SK-N-SH (cell line): ENCODE data around the gene AFF3. TPM values are rescaled to one million over a fixed set of nuclear protein-coding genes. Genes with fewer than 3 reads are reported as not detected.

Source experiments
- CTCF ChIA-PET: fragments of 300-600, 350-600 bp; formaldehyde crosslinking; extraction: SDS; loops from one replicate; lab custom pipeline; 2021; lab: Yijun Ruan, JAX
- POLR2A ChIA-PET: fragments of 350-600 bp; sonication (Branson Sonifier 250); formaldehyde crosslinking; extraction: SDS; loops from one replicate; lab custom pipeline; 2020; ENCODE audit warnings: antibody characterized with exemption, inconsistent platforms; lab: Yijun Ruan, JAX
- DNase-seq: peaks from one replicate; pipeline ENCODE4 v3.0.0; 2012
- H2AFZ ChIP-seq: fragments of 200-600 bp; sonication (generic); 2 replicates; pipeline ENCODE4 v1.8.1; 2016; ENCODE audit warnings: antibody characterized with exemption, mild to moderate bottlenecking, low read depth
- H3F3A ChIP-seq: fragments of 200-600 bp; sonication (generic); replicated peaks from 2 replicates; pipeline ENCODE3; 2016; ENCODE audit warnings: antibody characterized with exemption, mild to moderate bottlenecking; ENCODE audit not compliant: insufficient read depth
- H3K27ac ChIP-seq, 2 experiments: fragments of 200-500 bp in 1 of 2; fragments of 200-600 bp in 1 of 2; sonication (Bioruptor generic) in 1 of 2; sonication (generic), shearing (Covaris generic) in 1 of 2; 2 replicates each; pipeline versions ENCODE4 v1.5.1 to v1.6.1; 2014 to 2016; ENCODE audit warnings: low read depth in 2 of 2, inconsistent platforms in 1 of 2, low read length in 1 of 2, mild to moderate bottlenecking in 1 of 2, mixed read lengths in 1 of 2
- H3K27me3 ChIP-seq: fragments of 200-600 bp; sonication (generic), shearing (Covaris generic); 2 replicates; pipeline ENCODE4 v1.6.1; 2016; ENCODE audit warnings: mixed run types; ENCODE audit not compliant: insufficient read depth
- H3K36me3 ChIP-seq, 2 experiments: fragments of 200-500 bp in 1 of 2; fragments of 200-600 bp in 1 of 2; sonication (Bioruptor generic) in 1 of 2; sonication (generic) in 1 of 2; replicated peaks in 1 of 2; 2 replicates each; pipeline versions ENCODE3 to v1.5.1; 2014 to 2016; ENCODE audit warnings: low read length in 1 of 2, mild to moderate bottlenecking in 1 of 2; ENCODE audit not compliant: insufficient read depth in 2 of 2, control insufficient read depth in 1 of 2
- H3K4me1 ChIP-seq, 2 experiments: fragments of 200-500 bp in 1 of 2; fragments of 200-600 bp in 1 of 2; sonication (Bioruptor generic) in 1 of 2; sonication (generic), shearing (Covaris generic) in 1 of 2; 2 replicates each; pipeline versions ENCODE4 v1.5.1 to v1.6.1; 2014 to 2016; ENCODE audit warnings: low read depth in 1 of 2, low read length in 1 of 2, mixed run types in 1 of 2; ENCODE audit not compliant: insufficient read depth in 2 of 2, control insufficient read depth in 1 of 2
- H3K4me2 ChIP-seq: fragments of 200-600 bp; sonication (generic), shearing (Covaris generic); 2 replicates; pipeline ENCODE4 v1.6.1; 2017; ENCODE audit warnings: mixed run types
- H3K4me3 ChIP-seq, 2 experiments: fragments of 200-500 bp in 1 of 2; fragments of 200-600 bp in 1 of 2; sonication (Bioruptor generic) in 1 of 2; sonication (generic), shearing (Covaris generic) in 1 of 2; 2 replicates each; pipeline versions ENCODE4 v1.5.1 to v1.8.1; 2014 to 2016; ENCODE audit warnings: low read depth in 2 of 2, inconsistent platforms in 1 of 2, low read length in 1 of 2, mild to moderate bottlenecking in 1 of 2, mixed read lengths in 1 of 2, moderate library complexity in 1 of 2
- H3K79me2 ChIP-seq: fragments of 200-600 bp; sonication (generic); 2 replicates; pipeline ENCODE4 v1.8.1; 2017; ENCODE audit warnings: mild to moderate bottlenecking; ENCODE audit not compliant: insufficient read depth
- H3K9ac ChIP-seq: fragments of 200-600 bp; sonication (generic); 2 replicates; pipeline ENCODE4 v1.6.1; 2017; ENCODE audit warnings: mixed run types
- H3K9me2 ChIP-seq: fragments of 200-600 bp; sonication (generic); 2 replicates; pipeline ENCODE4 v1.6.1; 2017; ENCODE audit warnings: mixed run types
- H3K9me3 ChIP-seq: fragments of 200-600 bp; sonication (generic); 2 replicates; pipeline ENCODE4 v1.6.1; 2017; ENCODE audit warnings: mixed run types, mild to moderate bottlenecking, moderate library complexity
- H4K20me1 ChIP-seq: fragments of 200-600 bp; sonication (generic); 2 replicates; pipeline ENCODE4 v1.6.1; 2017; ENCODE audit warnings: mild to moderate bottlenecking, mixed run types; ENCODE audit not compliant: insufficient read depth
- CHD2 ChIP-seq: fragments of 150-350 bp; IDR thresholded peaks from 2 replicates; pipeline ENCODE4 v1.6.1; 2018; ENCODE audit warnings: low read length; ENCODE audit not compliant: partially characterized antibody
- FOXM1 ChIP-seq: IDR thresholded peaks from 2 replicates; pipeline ENCODE4 v1.4.0; 2012; ENCODE audit warnings: low read depth, mild to moderate bottlenecking
- GABPA ChIP-seq: IDR thresholded peaks from 2 replicates; pipeline ENCODE4 v1.4.0; 2012; ENCODE audit warnings: low read depth, mild to moderate bottlenecking
- GATA2 ChIP-seq: sonication (generic); formaldehyde crosslinking; IDR thresholded peaks from 2 replicates; pipeline ENCODE4 v1.5.0; 2020; ENCODE audit warnings: mild to moderate bottlenecking, missing genetic modification reagents
- JUND ChIP-seq: IDR thresholded peaks from 2 replicates; pipeline ENCODE4 v1.4.0; 2012
- MEF2A ChIP-seq: IDR thresholded peaks from 2 replicates; pipeline ENCODE4 v1.4.0; 2012; ENCODE audit warnings: low read depth, borderline replicate concordance
- MXI1 ChIP-seq: IDR thresholded peaks from 2 replicates; pipeline ENCODE4 v1.6.1; 2012; ENCODE audit warnings: mild to moderate bottlenecking, low read depth, low read length, improper control_type of control experiment
- PBX3 ChIP-seq: IDR thresholded peaks from 2 replicates; pipeline ENCODE4; 2012
- POLR2AphosphoS5 ChIP-seq: IDR thresholded peaks from 2 replicates; pipeline ENCODE4 v1.6.1; 2012; ENCODE audit warnings: low read depth, low read length
- RAD21 ChIP-seq: IDR thresholded peaks from 2 replicates; pipeline ENCODE4 v1.6.1; 2012; ENCODE audit warnings: mild to moderate bottlenecking, low read length
- RFX5 ChIP-seq: IDR thresholded peaks from 2 replicates; pipeline ENCODE4 v1.6.1; 2012; ENCODE audit warnings: mild to moderate bottlenecking, improper control_type of control experiment, low read length
- SIN3A ChIP-seq: IDR thresholded peaks from 2 replicates; pipeline ENCODE4 v1.6.1; 2012; ENCODE audit warnings: low read depth, mild to moderate bottlenecking, low read length, moderate library complexity, borderline replicate concordance
- WGBS: methylation state at CpG from one replicate; pipeline ENCODE4 v1.1.6; 2017; ENCODE audit warnings: low lambda C conversion rate; 5-methylcytosine and 5-hydroxymethylcytosine counted together
- polyA plus RNA-seq, 3 experiments: library from polyadenylated mRNA; depleted of rRNA; stranded (reverse); fragments of >200 nt; gene quantifications; 2 replicates each; pipeline ENCODE4 v1.2.3, GENCODE V29; 2012

The AFF3 gene
- polyA plus RNA-seq, 1 of the 3 experiments (the other 2 are of a cell fraction), result 0.36 TPM

- ChIA-PET POLR2A (interaction anchor here (0.7 kb wide), 1 partner anchor 122 kb away, joined by 3 read pairs; no protein-coding TSS in a partner anchor), CTCF (interaction anchor here (1.3 kb wide), 1 partner anchor 26 kb away, joined by 3 read pairs; no protein-coding TSS in a partner anchor)
- Histone ChIP-seq H3K79me2 (no peaks in the 10 kb centered on the region), H4K20me1 (no peaks in the 10 kb centered on the region), H3K27me3 (no peaks in the 10 kb centered on the region), H2AFZ (no peak overlapping the region), H3K9me3 (no peaks in the 10 kb centered on the region), H3K9me2 (no peaks in the 10 kb centered on the region), H3K36me3 (no peaks in the 10 kb centered on the region), H3K4me1 (peaks cover 0 to 21% of the 10 kb centered on the region in 2 experiments; a peak in 2 of 4 replicates), H3K9ac (no peak overlapping the region), H3K27ac (peak overlapping the region in 1 of 2 experiments; percentile 53; a peak in 2 of 4 replicates), H3K4me2 (no peak overlapping the region), H3F3A (no peaks in the 10 kb centered on the region), H3K4me3 (no peak overlapping the region)
- DNase-seq, result peak; percentile 32
- WGBS, result 48% methylated on average over 5 of the region's 5 CpGs
- no peak for TF ChIP-seq RFX5
- TF ChIP-seq JUND, result no peak
- no peak for TF ChIP-seq POLR2AphosphoS5
- TF ChIP-seq GABPA, result no peak
- TF ChIP-seq SIN3A, result no peak
- TF ChIP-seq FOXM1, result no peak
- TF ChIP-seq RAD21, result 0 out of 2 replicates have a peak, but pooled peaks have one; percentile 11
- TF ChIP-seq GATA2 (CRISPR knock-in tag), result peak; percentile 73
Measured at GRCh38 chr2:100137866-100138570, 4.4 kb downstream of the AFF3 start.

- no peak overlapping the region for H2AFZ ChIP-seq
- no peaks in the 10 kb centered on the region for H3K9me3 ChIP-seq
- H3K4me3 ChIP-seq, result no peak overlapping the region
- no peak overlapping the region for H3K4me2 ChIP-seq
- no peak overlapping the region; a peak in 1 of 4 replicates for H3K27ac ChIP-seq
- ChIA-PET POLR2A (no interaction called here), CTCF (interaction anchor here (1.3 kb wide), 1 partner anchor 25 kb away, joined by 3 read pairs; no protein-coding TSS in a partner anchor)
- H3F3A ChIP-seq, result no peaks in the 10 kb centered on the region
- DNase-seq, result peak; percentile 21
- no peaks in the 10 kb centered on the region for H3K27me3 ChIP-seq
- TF ChIP-seq SIN3A (no peak), MEF2A (no peak), GATA2 (CRISPR knock-in tag) (no peak), PBX3 (no peak), GABPA (no peak), CHD2 (no peak), MXI1 (no peak), RFX5 (no peak), POLR2AphosphoS5 (no peak)
- H3K36me3 ChIP-seq, result no peaks in the 10 kb centered on the region
- no peak overlapping the region for H3K9ac ChIP-seq
- peaks cover 0 to 21% of the 10 kb centered on the region in 2 experiments; a peak in 2 of 4 replicates for H3K4me1 ChIP-seq
- no peaks in the 10 kb centered on the region for H3K79me2 ChIP-seq
- 22% methylated on average over 3 of the region's 5 CpGs for WGBS
- H3K9me2 ChIP-seq, result no peaks in the 10 kb centered on the region
- H4K20me1 ChIP-seq, result no peaks in the 10 kb centered on the region
Measured at GRCh38 chr2:100137318-100137717, 5.1 kb downstream of the AFF3 start.
